Testis (tissue), 2 donors: Measurements from ENCODE around the gene ADAMTS15.

Experiments used
- POLR2A ChIP-seq: fragments of 450-650 bp; IDR thresholded peaks from one replicate; pipeline ENCODE4 v1.6.1; 2017; ENCODE audit warnings: antibody characterized with exemption, mild to moderate bottlenecking, moderate library complexity
- TF ChIP-seq, protein P1 (sequence below), 3 experiments: fragments of 450-650 bp in 2 of 3; fragments of 200-600 bp in 1 of 3; sonication (generic) in 1 of 3; IDR thresholded peaks; one replicate each; pipeline ENCODE4 v1.5.1; 2016 to 2019; ENCODE audit warnings: antibody characterized with exemption in 3 of 3, mild to moderate bottlenecking in 2 of 3, moderate library complexity in 1 of 3

DNA sequence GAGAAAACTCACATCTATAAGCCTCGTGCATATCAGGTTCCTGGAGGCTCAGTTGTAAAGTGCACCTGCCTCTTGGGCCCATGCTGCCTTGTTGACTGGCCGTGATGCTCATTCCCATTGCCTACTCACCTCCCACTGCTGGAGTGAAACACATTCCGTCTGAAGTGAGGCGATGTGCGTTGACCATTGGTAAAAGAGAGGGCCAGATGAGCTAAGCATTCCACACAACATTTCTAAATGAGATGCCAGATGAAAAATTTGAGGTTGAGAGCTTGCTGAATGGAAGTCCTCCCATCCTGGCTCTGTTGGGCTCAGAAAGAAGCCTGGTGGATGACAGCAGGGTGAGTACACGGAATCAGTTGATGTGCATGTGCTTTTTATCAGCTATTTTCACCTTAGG, 8.6 kb upstream of the ADAMTS15 start:
- TF ChIP-seq, protein P1, sequence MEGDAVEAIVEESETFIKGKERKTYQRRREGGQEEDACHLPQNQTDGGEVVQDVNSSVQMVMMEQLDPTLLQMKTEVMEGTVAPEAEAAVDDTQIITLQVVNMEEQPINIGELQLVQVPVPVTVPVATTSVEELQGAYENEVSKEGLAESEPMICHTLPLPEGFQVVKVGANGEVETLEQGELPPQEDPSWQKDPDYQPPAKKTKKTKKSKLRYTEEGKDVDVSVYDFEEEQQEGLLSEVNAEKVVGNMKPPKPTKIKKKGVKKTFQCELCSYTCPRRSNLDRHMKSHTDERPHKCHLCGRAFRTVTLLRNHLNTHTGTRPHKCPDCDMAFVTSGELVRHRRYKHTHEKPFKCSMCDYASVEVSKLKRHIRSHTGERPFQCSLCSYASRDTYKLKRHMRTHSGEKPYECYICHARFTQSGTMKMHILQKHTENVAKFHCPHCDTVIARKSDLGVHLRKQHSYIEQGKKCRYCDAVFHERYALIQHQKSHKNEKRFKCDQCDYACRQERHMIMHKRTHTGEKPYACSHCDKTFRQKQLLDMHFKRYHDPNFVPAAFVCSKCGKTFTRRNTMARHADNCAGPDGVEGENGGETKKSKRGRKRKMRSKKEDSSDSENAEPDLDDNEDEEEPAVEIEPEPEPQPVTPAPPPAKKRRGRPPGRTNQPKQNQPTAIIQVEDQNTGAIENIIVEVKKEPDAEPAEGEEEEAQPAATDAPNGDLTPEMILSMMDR (IDR thresholded peaks at IDR 0.05), result no peak
- no peak for TF ChIP-seq POLR2A
